Activated CD4-positive, alpha-beta T cell treated with anti-CD3 and anti-CD28 coated beads, Interleukin-2, Interleukin-6, amounts not matched to agents 100 ng/mL and 50 ng/mL, durations not matched to agents 16 hours and 8 hours (primary cell): ENCODE measurements around the gene MAN1A1.
"Not testable (repeated sequence)": the region's sequence is repeated elsewhere in the genome, so short reads cannot be mapped to it uniquely, and the experiment has no call there.

ENCODE experiments used
- DNase-seq: peaks from one replicate; pipeline ENCODE4 v3.0.0-alpha.2; 2020

MAN1A1 gene

GRCh38 chr6:119163006-119163405 is 186.6 kb downstream of the MAN1A1 start:
- no peak for DNase-seq

- no peak for DNase-seq
Observed at GRCh38 chr6:119162134-119162775, 187.3 kb downstream of the MAN1A1 start.

GRCh38 chr6:119161438-119161837 is 188.1 kb downstream of the MAN1A1 start:
- no peak for DNase-seq

GRCh38 chr6:119160911-119161310 is 188.7 kb downstream of the MAN1A1 start:
- DNase-seq, result no peak

GRCh38 chr6:119158057-119158848 is 191.3 kb downstream of the MAN1A1 start:
- DNase-seq, result no peak

GRCh38 chr6:119157506-119157815 is 192.1 kb downstream of the MAN1A1 start:
- no peak for DNase-seq

GRCh38 chr6:119156757-119157505 is 192.6 kb downstream of the MAN1A1 start:
- DNase-seq, result no peak

- DNase-seq, result not testable (repeated sequence)
Observed at GRCh38 chr6:119156082-119156481, 193.5 kb downstream of the MAN1A1 start.

GRCh38 chr6:119152187-119152586 is 197.4 kb downstream of the MAN1A1 start:
- no peak for DNase-seq

GRCh38 chr6:119148825-119149525 is 200.6 kb downstream of the MAN1A1 start:
- DNase-seq, result no peak

GRCh38 chr6:119148098-119148824 is 201.3 kb downstream of the MAN1A1 start:
- DNase-seq, result peak; percentile 49

- DNase-seq, result peak; percentile 90
Observed at GRCh38 chr6:119147101-119148053, 202.2 kb downstream of the MAN1A1 start.

GRCh38 chr6:119145111-119145510 is 204.4 kb downstream of the MAN1A1 start:
- DNase-seq, result peak; percentile 33

- no peak for DNase-seq
Observed at GRCh38 chr6:119142637-119143036, 206.9 kb downstream of the MAN1A1 start.

GRCh38 chr6:119142041-119142440 is 207.5 kb downstream of the MAN1A1 start:
- no peak for DNase-seq

- no peak for DNase-seq
Observed at GRCh38 chr6:119140196-119141140, 209.1 kb downstream of the MAN1A1 start.

- DNase-seq, result peak; percentile 67
Observed at GRCh38 chr6:119138906-119139541, 210.5 kb downstream of the MAN1A1 start.

GRCh38 chr6:119137194-119138072 is 212.1 kb downstream of the MAN1A1 start:
- no peak for DNase-seq

GRCh38 chr6:119134752-119135151 is 214.8 kb downstream of the MAN1A1 start:
- DNase-seq, result no peak
